NCI-H82 treated with DMSO at 0.1 percent for 48 hours (cell line): ENCODE measurements around the gene ADD3.

Source experiments
- DNase-seq: peaks from one replicate; lab custom pipeline; 2025; ENCODE audit not compliant: unreplicated experiment; lab: John Stamatoyannopoulos, UW

Gene ADD3

GRCh38 chr10:110172155-110172554, 164.4 kb downstream of the ADD3 start:
- no peak for DNase-seq

GRCh38 chr10:110174201-110174600, 166.4 kb downstream of the ADD3 start:
- DNase-seq = no peak

GRCh38 chr10:110174816-110175215, 167.0 kb downstream of the ADD3 start:
- DNase-seq = no peak

GRCh38 chr10:110175406-110175805, 167.6 kb downstream of the ADD3 start:
- no peak for DNase-seq

- DNase-seq = no peak
Measured at GRCh38 chr10:110176141-110177030, 168.6 kb downstream of the ADD3 start.

- no peak for DNase-seq
Measured at GRCh38 chr10:110179220-110179619, 171.4 kb downstream of the ADD3 start.

GRCh38 chr10:110181451-110181850, 173.7 kb downstream of the ADD3 start:
- DNase-seq = no peak

- no peak for DNase-seq
Measured at GRCh38 chr10:110181911-110182310, 174.1 kb downstream of the ADD3 start.

GRCh38 chr10:110184398-110184797, 176.6 kb downstream of the ADD3 start:
- no peak for DNase-seq
